Mesendoderm (in vitro differentiated cells): ENCODE results near the gene KRTAP1-4.
"Not testable (repeated sequence)": the region's sequence is repeated elsewhere in the genome, so short reads cannot be mapped to it uniquely, and the experiment has no call there.

Experiments used
- DNase-seq: peaks from one replicate; pipeline ENCODE4 v3.0.0; 2013
- H2AK5ac ChIP-seq: 2 replicates; pipeline ENCODE4 v1.6.1; 2013; ENCODE audit warnings: low read length, inconsistent platforms
- H2BK120ac ChIP-seq: 2 replicates; pipeline ENCODE4 v1.6.1; 2013; ENCODE audit warnings: low read depth, mild to moderate bottlenecking, low read length, moderate library complexity, mixed read lengths
- H2BK15ac ChIP-seq: replicated peaks from 2 replicates; pipeline ENCODE4 v1.6.1; 2013; ENCODE audit warnings: low read depth, mild to moderate bottlenecking, moderate library complexity
- H2BK5ac ChIP-seq: 2 replicates; pipeline ENCODE4 v1.6.1; 2013; ENCODE audit warnings: low read length, inconsistent platforms
- H3K18ac ChIP-seq: 2 replicates; pipeline ENCODE4 v1.6.1; 2013; ENCODE audit warnings: mild to moderate bottlenecking, low read length, mixed read lengths
- H3K23ac ChIP-seq: one replicate; pipeline ENCODE4 v1.6.1; 2013; ENCODE audit warnings: low read length
- H3K27ac ChIP-seq: 2 replicates; pipeline ENCODE4 v1.5.1; 2013; ENCODE audit warnings: low read depth, mild to moderate bottlenecking, inconsistent platforms, low read length, moderate library complexity
- H3K27me3 ChIP-seq: 2 replicates; pipeline ENCODE4 v1.6.1; 2013; ENCODE audit warnings: low read length, control low read depth, mild to moderate bottlenecking, inconsistent platforms; ENCODE audit not compliant: insufficient read depth, poor library complexity
- H3K36me3 ChIP-seq: 2 replicates; pipeline ENCODE4 v1.6.1; 2013; ENCODE audit warnings: low read length, inconsistent platforms; ENCODE audit not compliant: control insufficient read depth, insufficient read depth
- H3K4ac ChIP-seq: one replicate; pipeline ENCODE4 v1.6.1; 2013; ENCODE audit warnings: low read depth, mild to moderate bottlenecking, low read length, moderate library complexity
- H3K4me1 ChIP-seq: 2 replicates; pipeline ENCODE4 v1.6.1; 2013; ENCODE audit warnings: low read depth, low read length, inconsistent platforms; ENCODE audit not compliant: control insufficient read depth
- H3K4me2 ChIP-seq: 2 replicates; pipeline ENCODE4 v1.6.1; 2013; ENCODE audit warnings: low read length
- H3K4me3 ChIP-seq: 2 replicates; pipeline ENCODE4 v1.5.1; 2013; ENCODE audit warnings: mild to moderate bottlenecking, low read length
- H3K56ac ChIP-seq: one replicate; pipeline ENCODE4 v1.6.1; 2013; ENCODE audit warnings: low read length
- H3K79me1 ChIP-seq: 2 replicates; pipeline ENCODE4 v1.6.1; 2013; ENCODE audit warnings: low read length, inconsistent platforms
- H3K79me2 ChIP-seq: 2 replicates; pipeline ENCODE4 v1.6.1; 2013; ENCODE audit warnings: mild to moderate bottlenecking, low read length; ENCODE audit not compliant: control insufficient read depth, insufficient read depth
- H3K9ac ChIP-seq: 2 replicates; pipeline ENCODE4 v1.6.1; 2013; ENCODE audit warnings: low read length, inconsistent platforms
- H4K5ac ChIP-seq: one replicate; pipeline ENCODE4 v1.6.1; 2013; ENCODE audit warnings: low read length
- H4K8ac ChIP-seq: one replicate; pipeline ENCODE4 v1.6.1; 2013; ENCODE audit warnings: low read depth, mild to moderate bottlenecking, control low read depth, low read length, moderate library complexity
- WGBS: extraction: QIAGEN DNeasy Blood & Tissue Kit; methylation state at CpG from one replicate; pipeline ENCODE4 v1.1.7; 2013; ENCODE audit warnings: low lambda C conversion rate, missing lambda C conversion rate; ENCODE audit not compliant: insufficient coverage; ENCODE audit errors: extremely low coverage; 5-methylcytosine and 5-hydroxymethylcytosine counted together

KRTAP1-4 gene

GRCh38 chr17:41060052-41060604, 30.1 kb upstream of the KRTAP1-4 start, which contains the start of gene KRTAP2-3:
TSS of gene KRTAP2-3 (minus strand) at chr17:41060114. CDS start at chr17:41060050, 64 bp downstream.
- Histone ChIP-seq H3K36me3 (no peaks in the 10 kb centered on the region), H3K18ac (no peak within 1 kb of the TSS), H2BK5ac (no peak within 1 kb of the TSS), H3K79me1 (no peaks in the 10 kb centered on the region), H3K4me3 (no peak within 1 kb of the TSS), H3K27ac (no peak within 1 kb of the TSS), H3K27me3 (no peaks in the 10 kb centered on the region), H2AK5ac (no peak within 1 kb of the TSS), H3K4ac (no peak within 1 kb of the TSS), H3K79me2 (no peaks in the 10 kb centered on the region), H4K5ac (no peak within 1 kb of the TSS), H2BK15ac (no peak within 1 kb of the TSS), H3K56ac (no peak within 1 kb of the TSS), H3K23ac (no peak within 1 kb of the TSS), H2BK120ac (no peak within 1 kb of the TSS), H3K4me2 (no peak within 1 kb of the TSS), H3K9ac (no peak within 1 kb of the TSS), H4K8ac (no peak within 1 kb of the TSS), H3K4me1 (no peaks in the 10 kb centered on the region)
- DNase-seq, result peak; percentile 64
- WGBS, result no CpG with 5 or more reads among the region's 6 CpGs

GRCh38 chr17:41059276-41060051, 29.5 kb upstream of the KRTAP1-4 start:
- H4K5ac ChIP-seq, H3K27ac ChIP-seq, H3K79me2 ChIP-seq, H3K56ac ChIP-seq, H3K4me3 ChIP-seq, H3K4me2 ChIP-seq, H3K9ac ChIP-seq, H3K79me1 ChIP-seq, H3K23ac ChIP-seq, H2BK120ac ChIP-seq, H4K8ac ChIP-seq, H2AK5ac ChIP-seq, H3K27me3 ChIP-seq, H3K18ac ChIP-seq, H2BK5ac ChIP-seq, H3K36me3 ChIP-seq, H2BK15ac ChIP-seq, H3K4ac ChIP-seq, H3K4me1 ChIP-seq: not testable (repeated sequence)
- WGBS, result no CpG with 5 or more reads among the region's 31 CpGs
- DNase-seq, result peak; percentile 34

GRCh38 chr17:41058741-41059140, 28.7 kb upstream of the KRTAP1-4 start:
- no peaks in the 10 kb centered on the region for H3K79me2 ChIP-seq
- no peak overlapping the region for H3K9ac ChIP-seq
- H2AK5ac ChIP-seq, result no peak overlapping the region
- no peak overlapping the region for H3K18ac ChIP-seq
- H3K27me3 ChIP-seq, result no peaks in the 10 kb centered on the region
- H3K4ac ChIP-seq, result no peak overlapping the region
- H3K4me1 ChIP-seq, result no peaks in the 10 kb centered on the region
- H2BK15ac ChIP-seq, result no peak overlapping the region
- no peak overlapping the region for H2BK120ac ChIP-seq
- H3K56ac ChIP-seq, result no peak overlapping the region
- no CpG with 5 or more reads among the region's 5 CpGs for WGBS
- no peaks in the 10 kb centered on the region for H3K79me1 ChIP-seq
- no peak for DNase-seq
- H2BK5ac ChIP-seq, result no peak overlapping the region
- H4K5ac ChIP-seq, result no peak overlapping the region
- no peak overlapping the region for H3K27ac ChIP-seq
- no peak overlapping the region for H3K4me2 ChIP-seq
- H4K8ac ChIP-seq, result no peak overlapping the region
- no peaks in the 10 kb centered on the region for H3K36me3 ChIP-seq
- H3K4me3 ChIP-seq, result no peak overlapping the region
- H3K23ac ChIP-seq, result no peak overlapping the region

DNA sequence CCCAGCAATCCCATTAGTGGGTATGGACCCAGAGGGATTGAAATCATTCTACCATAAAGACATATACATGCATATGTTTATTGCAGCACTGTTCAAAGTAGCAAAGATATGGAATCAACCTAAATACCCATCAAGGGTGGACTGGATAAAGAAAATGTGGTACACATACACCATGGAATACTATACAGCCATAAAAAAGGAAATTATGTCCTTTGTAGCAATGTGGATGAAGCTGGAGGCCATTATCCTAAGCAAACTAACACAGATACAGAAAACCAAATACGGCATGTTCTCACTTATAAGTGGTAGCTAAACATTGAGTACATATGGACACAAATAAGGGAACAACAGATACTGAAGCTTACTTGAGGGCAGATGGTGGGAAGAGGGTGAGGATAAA, 27.6 kb upstream of the KRTAP1-4 start:
- Histone ChIP-seq H3K79me2 (no peaks in the 10 kb centered on the region), H3K79me1 (no peaks in the 10 kb centered on the region), H3K27ac (no peak overlapping the region), H2AK5ac (no peak overlapping the region), H4K8ac (no peak overlapping the region), H2BK120ac (no peak overlapping the region), H3K9ac (no peak overlapping the region), H3K23ac (no peak overlapping the region), H3K4me3 (no peak overlapping the region), H3K36me3 (no peaks in the 10 kb centered on the region), H3K4ac (no peak overlapping the region), H2BK5ac (no peak overlapping the region), H4K5ac (no peak overlapping the region), H3K56ac (no peak overlapping the region), H3K27me3 (no peaks in the 10 kb centered on the region), H3K4me2 (no peak overlapping the region), H3K18ac (no peak overlapping the region), H2BK15ac (no peak overlapping the region), H3K4me1 (no peaks in the 10 kb centered on the region)
- no peak for DNase-seq
- WGBS, result no CpG with 5 or more reads among the region's 1 CpG

DNA sequence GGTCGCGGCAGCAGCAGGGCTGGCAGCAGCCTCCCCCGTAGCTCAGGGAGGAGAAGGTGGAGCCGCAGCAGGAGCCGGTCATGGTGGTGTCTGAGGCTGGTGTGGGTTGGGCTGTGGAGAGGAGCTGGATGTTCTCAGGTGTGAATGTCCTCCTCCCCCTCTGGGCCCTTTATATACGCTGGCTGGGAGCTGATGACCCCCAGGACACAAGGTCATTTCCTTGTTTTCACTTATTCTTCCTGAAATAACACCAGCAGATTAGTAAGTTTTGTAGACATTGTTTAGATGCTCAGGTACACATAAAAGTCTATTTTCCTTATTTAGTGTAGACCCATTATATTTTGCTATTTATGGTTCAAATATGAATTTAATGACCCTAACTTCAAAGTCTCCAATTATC, 25.1 kb upstream of the KRTAP1-4 start, which contains the start of gene KRTAP2-2:
Gene KRTAP2-2, minus strand, starts transcription at position 101 of the 400 bp plus-strand sequence. Its CDS starts 19 bp downstream, at position 82.
- not testable (repeated sequence) for H3K27me3 ChIP-seq, H2BK15ac ChIP-seq, H2BK5ac ChIP-seq, H4K5ac ChIP-seq, H3K56ac ChIP-seq, H2AK5ac ChIP-seq, H3K27ac ChIP-seq, H3K18ac ChIP-seq, DNase-seq, H3K4me3 ChIP-seq, H3K79me2 ChIP-seq, H4K8ac ChIP-seq, H3K36me3 ChIP-seq, H3K4me2 ChIP-seq, H2BK120ac ChIP-seq, H3K4me1 ChIP-seq, H3K23ac ChIP-seq, H3K9ac ChIP-seq, H3K79me1 ChIP-seq
- H3K4ac ChIP-seq, result peak within 1 kb of the TSS; percentile 55
- no CpG with 5 or more reads among the region's 6 CpGs for WGBS
